Chondrocyte (in vitro differentiated cells): ENCODE data around the gene TCAIM. TPM values are rescaled to one million over a fixed set of nuclear protein-coding genes. Genes with fewer than 3 reads are reported as not detected.
A peak's percentile ranks its signal among the peaks of the same experiment; 100 is the strongest.

Experiments
- DNase-seq: peaks from one replicate; pipeline ENCODE4 v3.0.0; 2021; ENCODE audit warnings: mixed read lengths, low spot score
- H3K27ac Mint-ChIP-seq: one replicate; pipeline ENCODE4 v1.8.0; 2021; ENCODE audit warnings: mild to moderate bottlenecking, moderate library complexity, mixed read lengths; ENCODE audit not compliant: unreplicated experiment
- H3K27me3 Mint-ChIP-seq: 2 replicates; pipeline ENCODE4 v1.8.0; 2021; ENCODE audit warnings: low read depth, mixed read lengths
- H3K36me3 Mint-ChIP-seq: 2 replicates; pipeline ENCODE4 v1.8.0; 2021; ENCODE audit warnings: low read depth, mixed read lengths
- H3K4me1 Mint-ChIP-seq: 2 replicates; pipeline ENCODE4 v1.8.0; 2021; ENCODE audit warnings: low read depth, mild to moderate bottlenecking, mixed read lengths
- H3K4me3 Mint-ChIP-seq: one replicate; pipeline ENCODE4 v1.8.0; 2021; ENCODE audit warnings: mild to moderate bottlenecking, moderate library complexity, mixed read lengths; ENCODE audit not compliant: unreplicated experiment
- H3K9me3 Mint-ChIP-seq: 2 replicates; pipeline ENCODE4 v1.8.0; 2021; ENCODE audit warnings: low read depth, mixed read lengths
- CTCF ChIP-seq: fragments of 200-600 bp; sonication (generic); IDR thresholded peaks from 2 replicates; pipeline ENCODE4 v1.5.0; 2021; ENCODE audit warnings: antibody characterized with exemption, mild to moderate bottlenecking, moderate library complexity
- total RNA-seq: library from RNA; stranded (reverse); gene quantifications from 3 replicates; pipeline ENCODE4 v1.2.1, GENCODE V29; 2021

TCAIM gene
- total RNA-seq, 1 donor from 2014 or later: 24.1 TPM

DNA sequence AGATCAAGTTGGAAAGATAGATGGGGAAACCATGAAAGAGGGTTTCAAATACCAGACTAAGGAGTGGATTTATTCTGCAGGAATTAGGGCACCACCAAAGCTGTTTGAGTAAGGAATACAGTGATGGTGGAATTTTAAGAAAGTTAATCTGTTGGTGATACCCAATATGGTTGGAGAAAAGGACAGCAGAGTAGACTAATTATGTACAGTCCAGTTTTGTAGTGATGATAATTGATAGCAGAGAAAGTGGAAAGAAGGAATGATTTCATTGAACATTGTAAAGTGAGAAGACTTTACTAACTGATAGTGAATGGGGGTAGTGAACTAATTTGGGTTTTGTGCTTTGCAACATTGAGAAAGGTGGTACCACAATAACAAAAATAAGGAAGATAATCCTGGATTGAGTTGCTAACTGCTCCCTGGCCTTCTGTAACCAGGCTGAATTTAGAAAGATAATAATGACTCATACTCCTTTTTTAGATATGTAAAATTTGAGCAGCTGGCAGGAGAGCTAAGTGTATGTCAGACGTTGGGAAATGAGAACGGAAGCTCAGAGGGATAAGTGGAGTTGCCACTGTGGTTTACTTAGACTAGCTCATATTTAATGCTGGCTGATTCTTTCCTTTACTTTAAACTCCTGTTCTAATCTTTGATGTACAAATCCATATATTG is 16.9 kb downstream of the TCAIM start:
- no peak overlapping the region for H3K4me3 Mint-ChIP-seq
- peak overlapping the region; percentile 79 for H3K27ac Mint-ChIP-seq
- H3K27me3 Mint-ChIP-seq: no peaks in the 10 kb centered on the region
- no peak for TF ChIP-seq CTCF
- peaks cover 10% of the 10 kb centered on the region for H3K9me3 Mint-ChIP-seq
- peaks cover 23% of the 10 kb centered on the region for H3K36me3 Mint-ChIP-seq
- H3K4me1 Mint-ChIP-seq: peaks cover 26% of the 10 kb centered on the region
- DNase-seq: no peak

DNA sequence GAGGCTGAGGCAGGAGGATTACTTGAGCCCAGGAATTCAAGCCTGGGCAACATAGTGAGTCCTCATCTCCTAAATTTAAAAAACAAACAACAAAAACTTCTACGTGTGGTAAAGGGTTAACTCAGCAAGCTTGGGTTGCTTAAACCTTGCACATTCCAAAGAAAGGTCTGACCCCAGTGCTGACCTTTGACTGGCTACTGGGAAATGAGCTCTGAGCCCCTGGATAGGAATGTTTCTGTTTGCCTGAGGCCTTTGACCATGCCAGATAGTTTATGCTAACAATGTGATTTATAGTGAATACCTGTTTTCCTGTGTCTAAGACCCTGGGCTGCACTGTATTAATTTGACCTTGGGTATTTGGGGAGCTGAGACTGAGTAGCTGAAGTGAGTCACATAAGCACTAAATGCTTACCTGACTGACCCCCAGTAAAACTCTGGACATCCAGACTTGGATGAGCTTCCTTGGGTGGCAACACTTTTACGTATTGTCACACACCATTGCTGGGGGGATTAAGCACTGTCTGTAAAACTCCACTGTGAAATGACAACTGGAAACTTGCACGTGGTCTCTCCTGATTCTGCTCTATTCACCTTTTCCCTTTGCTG is 20.7 kb downstream of the TCAIM start:
- H3K4me3 Mint-ChIP-seq: no peak overlapping the region

DNA sequence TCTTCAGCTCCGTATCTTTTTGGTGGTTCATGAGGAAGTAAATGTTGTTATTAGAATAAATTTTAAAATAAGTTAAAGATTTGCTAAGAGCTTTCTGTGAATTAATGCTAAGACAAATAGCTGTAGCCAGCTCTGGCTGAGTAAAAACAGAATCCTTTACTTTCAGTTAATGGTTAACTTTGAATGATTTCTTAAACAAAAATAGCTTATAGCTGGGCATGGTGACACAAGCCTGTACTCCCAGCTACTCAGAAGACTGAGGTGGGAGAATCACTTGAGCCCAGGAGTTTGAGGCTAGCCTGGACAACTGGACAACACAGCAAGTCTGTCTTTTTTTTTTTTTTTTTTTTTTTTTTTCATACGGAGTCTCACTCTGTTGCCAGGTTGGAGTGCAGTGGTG is 25.0 kb downstream of the TCAIM start:
- no peaks in the 10 kb centered on the region for H3K4me1 Mint-ChIP-seq
- H3K36me3 Mint-ChIP-seq: peaks cover 18% of the 10 kb centered on the region
- no peak for TF ChIP-seq CTCF
- no peak for DNase-seq
- no peaks in the 10 kb centered on the region for H3K9me3 Mint-ChIP-seq
- H3K4me3 Mint-ChIP-seq: no peak overlapping the region
- H3K27me3 Mint-ChIP-seq: no peaks in the 10 kb centered on the region
- H3K27ac Mint-ChIP-seq: peak overlapping the region; percentile 49

More for the DNA sequence above, 20.7 kb downstream of the TCAIM start:
- TF ChIP-seq CTCF: no peak
- no peak for DNase-seq
- peaks cover 14% of the 10 kb centered on the region for H3K36me3 Mint-ChIP-seq
- no peak overlapping the region for H3K27ac Mint-ChIP-seq
- H3K4me1 Mint-ChIP-seq: peaks cover 21% of the 10 kb centered on the region
- H3K9me3 Mint-ChIP-seq: peaks cover 1% of the 10 kb centered on the region
- H3K27me3 Mint-ChIP-seq: no peaks in the 10 kb centered on the region

GRCh38 chr3:44365952-44366351 is 27.4 kb downstream of the TCAIM start:
- no peaks in the 10 kb centered on the region for H3K27me3 Mint-ChIP-seq
- TF ChIP-seq CTCF: no peak
- DNase-seq: no peak
- no peaks in the 10 kb centered on the region for H3K9me3 Mint-ChIP-seq
- H3K4me1 Mint-ChIP-seq: no peaks in the 10 kb centered on the region
- H3K4me3 Mint-ChIP-seq: no peak overlapping the region
- no peak overlapping the region for H3K27ac Mint-ChIP-seq
- peaks cover 12% of the 10 kb centered on the region for H3K36me3 Mint-ChIP-seq

- peaks cover 19% of the 10 kb centered on the region for H3K9me3 Mint-ChIP-seq
- no peak overlapping the region for H3K27ac Mint-ChIP-seq
Measured at GRCh38 chr3:44375450-44375849, 36.9 kb downstream of the TCAIM start.

More at GRCh38 chr3:44375450-44375849, 36.9 kb downstream of the TCAIM start:
- no peak for DNase-seq
- H3K4me1 Mint-ChIP-seq: no peaks in the 10 kb centered on the region
- no peaks in the 10 kb centered on the region for H3K27me3 Mint-ChIP-seq
- peaks cover 17% of the 10 kb centered on the region for H3K36me3 Mint-ChIP-seq
- no peak for TF ChIP-seq CTCF
- no peak overlapping the region for H3K4me3 Mint-ChIP-seq
